NCI-H187 treated with DMSO at 0.1 percent for 48 hours (cell line): ENCODE measurements around the gene RFC4.
"Not testable (repeated sequence)": the region's sequence is repeated elsewhere in the genome, so short reads cannot be mapped to it uniquely, and the experiment has no call there.

Source experiments
- DNase-seq: peaks from one replicate; lab custom pipeline; 2025; lab: John Stamatoyannopoulos, UW

The RFC4 gene

GRCh38 chr3:186825294-186825821, 19.1 kb upstream of the RFC4 start:
- DNase-seq: no peak

- DNase-seq: no peak
These were observed 18.3 kb upstream of the RFC4 start for GRCh38 chr3:186824430-186825139.

GRCh38 chr3:186823386-186823785, 17.1 kb upstream of the RFC4 start:
- DNase-seq: no peak

- not testable (repeated sequence) for DNase-seq
These were observed 16.1 kb upstream of the RFC4 start for GRCh38 chr3:186822388-186822759.

- DNase-seq: no peak
These were observed 15.4 kb upstream of the RFC4 start for GRCh38 chr3:186821429-186822387.

DNA sequence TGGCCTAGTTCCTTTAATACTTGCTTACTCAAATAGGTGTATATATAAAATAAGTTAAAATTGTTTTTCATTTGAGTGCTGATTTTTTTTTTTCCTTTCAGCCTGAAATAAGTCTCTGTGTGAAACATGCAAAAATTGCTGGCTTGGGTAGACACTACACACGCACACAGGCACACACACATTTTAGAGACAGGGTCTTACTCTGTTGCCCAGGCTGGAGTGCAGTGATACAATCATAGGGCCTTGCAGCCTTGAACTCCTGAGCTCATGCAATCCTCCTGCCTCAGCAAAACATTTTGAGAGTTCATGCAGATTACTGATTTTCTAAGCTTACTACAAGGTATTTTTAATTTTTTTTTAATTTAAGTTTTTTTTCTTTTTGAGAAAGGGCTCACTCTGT, 12.7 kb upstream of the RFC4 start:
- no peak for DNase-seq

DNA sequence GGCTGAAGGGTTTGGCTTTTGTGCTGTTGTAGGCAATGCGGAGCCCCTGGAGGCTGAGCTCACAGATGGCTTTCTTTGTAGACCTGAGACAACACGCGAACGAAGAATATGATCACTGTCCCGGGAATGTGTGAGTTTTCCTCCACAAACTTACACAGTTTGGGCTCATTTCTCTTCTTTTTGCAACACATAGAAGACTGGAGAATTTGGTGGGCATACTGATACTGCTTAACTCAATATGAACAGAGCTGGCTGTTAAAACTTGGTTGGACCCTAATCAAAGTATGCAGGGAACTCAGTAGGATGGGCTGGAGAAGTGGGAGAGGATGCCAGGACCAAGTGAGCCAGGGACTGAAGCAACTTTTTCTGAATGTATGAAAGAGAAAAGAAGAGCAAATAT, 12.2 kb upstream of the RFC4 start:
- no peak for DNase-seq

- DNase-seq: no peak
These were observed 9.2 kb upstream of the RFC4 start for GRCh38 chr3:186815435-186815834.

GRCh38 chr3:186814100-186814499, 7.8 kb upstream of the RFC4 start:
- DNase-seq: no peak

- DNase-seq: not testable (repeated sequence)
These were observed 5.0 kb upstream of the RFC4 start for GRCh38 chr3:186811313-186811712.

- no peak for DNase-seq
These were observed 4.2 kb upstream of the RFC4 start for GRCh38 chr3:186810336-186810996.

DNA sequence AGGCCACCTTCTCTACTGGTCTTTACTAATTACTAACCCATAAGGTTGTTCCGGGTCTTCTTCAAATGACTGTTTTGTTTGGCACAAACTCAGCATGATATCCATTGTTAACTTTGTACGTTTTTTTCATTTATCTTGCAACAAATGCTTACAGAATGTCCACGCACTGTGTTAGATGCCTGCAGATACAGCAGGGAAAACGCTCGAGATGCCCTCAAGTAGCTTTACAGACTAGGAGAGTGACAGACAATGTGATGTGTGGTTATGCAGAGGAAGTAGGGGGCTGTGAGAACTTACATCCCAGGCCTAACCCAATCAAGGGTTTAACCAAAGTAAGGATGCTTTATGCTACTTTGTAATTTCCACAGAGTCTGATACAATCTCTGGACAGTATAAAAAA, 949 bp upstream of the RFC4 start:
- no peak for DNase-seq

DNA sequence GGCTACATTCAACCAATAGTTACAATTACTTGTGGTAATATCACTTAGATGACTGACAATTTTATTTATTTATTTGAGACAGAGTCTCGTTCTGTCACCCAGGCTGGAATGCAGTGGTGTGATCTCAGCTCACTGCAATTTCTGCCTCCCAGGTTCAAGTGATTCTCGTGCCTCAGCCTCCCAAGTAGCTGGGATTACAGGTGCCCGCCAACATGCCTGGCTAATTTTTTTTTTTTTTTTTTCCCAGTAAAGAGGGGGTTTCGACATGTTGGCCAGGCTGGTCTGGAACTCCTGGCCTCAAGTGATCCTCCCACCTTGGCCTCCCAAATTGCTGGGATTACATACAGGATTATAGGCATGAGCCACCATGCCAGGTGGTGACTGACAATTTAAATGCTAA, 2.8 kb downstream of the RFC4 start:
- not testable (repeated sequence) for DNase-seq

DNA sequence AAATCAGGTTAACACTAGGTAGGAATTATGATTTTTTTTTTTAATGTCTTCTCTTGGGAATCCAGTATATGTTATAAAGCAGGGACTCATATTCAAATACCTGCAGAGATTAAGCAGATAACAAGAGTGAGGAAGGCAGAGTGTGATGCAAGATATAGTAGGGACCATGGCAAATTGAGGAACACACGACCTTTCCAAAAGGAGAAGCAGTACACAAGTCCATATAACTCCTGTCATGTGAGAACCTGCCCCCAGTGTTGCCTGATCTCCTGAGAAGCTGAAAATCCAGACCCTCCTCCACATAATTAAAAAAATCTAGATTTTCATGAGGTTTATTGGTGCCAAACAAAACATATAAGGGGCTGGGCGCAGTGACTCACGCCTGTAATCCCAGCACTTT, 3.6 kb downstream of the RFC4 start:
- no peak for DNase-seq

DNA sequence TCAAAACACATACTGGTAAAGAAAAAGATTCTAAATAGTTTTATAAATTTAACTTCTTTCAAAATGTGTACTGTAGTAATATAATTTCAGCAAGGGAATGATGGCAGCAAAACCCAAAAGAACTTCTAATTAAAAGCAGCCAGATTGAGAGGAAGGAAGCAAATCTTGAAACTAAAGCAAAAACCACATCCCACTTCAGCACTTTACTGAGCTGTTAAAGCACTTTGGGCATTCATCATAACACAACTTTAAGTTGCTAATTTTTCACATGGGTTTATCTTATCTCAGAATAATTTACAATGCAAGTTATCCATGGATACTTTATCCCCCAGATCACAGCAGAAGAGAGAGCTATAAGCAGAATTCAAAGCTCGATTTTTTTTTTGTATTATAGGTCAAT, 6.0 kb downstream of the RFC4 start:
- DNase-seq: no peak

DNA sequence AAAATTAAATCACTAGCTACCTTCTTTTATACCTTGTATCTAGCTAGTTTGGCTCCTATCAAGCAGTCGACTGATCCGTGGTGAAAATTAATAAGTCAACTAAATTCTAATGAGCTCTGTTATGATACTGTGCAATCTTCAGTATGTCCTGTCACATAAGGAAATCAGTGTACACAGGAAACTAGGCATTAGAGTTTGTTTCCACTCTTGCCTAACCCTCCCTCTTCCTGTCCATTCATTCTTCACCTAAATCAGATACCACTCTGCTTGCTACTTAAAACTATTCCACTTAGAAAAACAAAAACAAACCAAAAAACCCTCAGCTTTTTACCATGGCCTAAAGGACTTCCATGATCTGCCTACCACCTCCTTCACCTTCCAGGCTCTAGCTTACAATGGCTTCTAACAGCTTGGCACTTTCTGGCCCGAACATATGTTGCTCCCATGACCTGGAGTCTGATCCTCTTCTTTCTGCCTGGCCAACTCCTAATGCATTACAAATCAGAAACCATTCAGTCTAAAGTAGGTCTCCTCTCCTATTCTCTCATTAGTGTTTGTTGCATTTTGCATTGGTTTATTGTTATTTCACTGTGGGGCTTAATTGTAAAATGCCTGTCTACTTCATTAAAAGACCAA, 7.9 kb downstream of the RFC4 start:
- DNase-seq: no peak

- DNase-seq: no peak
These were observed 15.9 kb downstream of the RFC4 start for GRCh38 chr3:186790261-186790981.

DNA sequence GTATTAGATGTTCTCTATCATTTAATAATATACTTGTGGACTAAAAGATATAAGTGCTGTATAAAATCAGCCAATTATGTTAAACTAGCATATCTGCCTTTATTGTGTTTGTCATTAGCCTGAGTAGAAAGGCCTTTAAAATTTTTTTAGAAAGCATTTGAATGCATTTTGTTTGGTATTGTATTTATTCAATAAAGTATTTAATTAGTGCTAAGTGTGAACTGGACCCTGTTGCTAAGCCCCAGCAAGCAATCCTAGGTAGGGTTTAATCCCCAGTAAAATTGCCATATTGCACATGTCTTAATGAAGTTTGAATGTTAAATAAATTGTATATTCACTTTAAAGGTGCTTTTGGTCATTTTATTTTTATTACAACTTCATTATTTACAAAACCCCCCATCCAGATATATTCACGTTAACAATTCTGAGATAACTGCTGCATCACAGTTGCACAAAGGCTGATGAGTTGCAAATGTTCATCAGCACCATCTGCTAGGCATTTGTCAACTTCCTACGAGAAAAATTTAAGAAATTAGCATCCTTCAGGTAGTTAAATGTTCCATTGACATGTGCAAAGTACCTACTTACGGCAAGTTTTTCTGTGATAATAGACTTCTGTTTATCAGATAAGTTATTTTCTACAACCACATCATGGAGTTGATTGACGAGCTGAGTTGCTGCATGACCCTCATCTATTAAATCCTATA, 16.6 kb downstream of the RFC4 start:
- no peak for DNase-seq

DNA sequence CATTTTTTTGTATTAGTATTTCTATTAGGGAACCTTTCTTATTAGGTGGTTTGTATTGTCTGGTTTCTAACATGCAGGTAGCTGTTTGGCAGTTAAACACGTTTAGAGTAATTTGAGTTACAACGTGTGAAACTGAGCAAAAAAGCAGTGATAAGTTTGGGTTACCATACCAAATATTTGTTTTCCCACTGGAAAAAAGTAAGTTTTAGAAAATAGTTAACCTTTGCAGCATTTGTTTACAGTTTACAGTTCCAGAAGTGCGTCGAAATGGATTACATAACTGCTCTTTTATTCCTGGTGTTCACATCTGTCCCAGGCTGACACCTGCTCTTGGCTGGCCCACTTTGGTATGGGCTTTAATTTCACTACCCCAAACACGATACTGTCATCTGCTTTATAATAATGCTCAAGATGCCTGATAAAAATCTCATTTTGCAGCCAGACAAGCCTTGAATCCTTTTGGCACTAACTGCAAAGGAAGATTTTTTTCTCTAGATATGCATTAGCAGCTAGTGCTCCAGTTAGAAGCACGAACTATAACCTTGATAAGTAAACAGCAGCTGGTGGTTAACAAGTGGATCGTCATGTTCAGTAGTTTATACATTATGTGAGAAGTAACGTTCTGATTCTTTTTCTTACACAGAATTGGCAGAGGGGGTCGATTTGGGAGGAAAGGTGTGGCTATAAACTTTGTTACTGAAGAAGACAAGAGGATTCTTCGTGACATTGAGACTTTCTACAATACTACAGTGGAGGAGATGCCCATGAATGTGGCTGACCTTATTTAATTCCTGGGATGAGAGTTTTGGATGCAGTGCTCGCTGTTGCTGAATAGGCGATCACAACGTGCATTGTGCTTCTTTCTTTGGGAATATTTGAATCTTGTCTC, 17.6 kb downstream of the RFC4 start:
- DNase-seq: no peak
